Activated T-cell treated with anti-CD3 and anti-CD28 coated beads for 24 hours (primary cell): ENCODE results near the gene ME1.

Source experiments
- DNase-seq: peaks from one replicate; pipeline ENCODE4 v3.0.0-alpha.2; 2020; ENCODE audit warnings: low read depth

ME1 gene

GRCh38 chr6:83190626-83191025, 240.2 kb downstream of the ME1 start:
- DNase-seq: no peak

GRCh38 chr6:83188501-83188900, 242.3 kb downstream of the ME1 start:
- DNase-seq: no peak

- no peak for DNase-seq
These were observed 245.8 kb downstream of the ME1 start for GRCh38 chr6:83185096-83185495.

GRCh38 chr6:83183082-83183828, 247.6 kb downstream of the ME1 start:
- no peak for DNase-seq

GRCh38 chr6:83182114-83182513, 248.7 kb downstream of the ME1 start:
- DNase-seq: no peak

GRCh38 chr6:83180426-83180950, 250.4 kb downstream of the ME1 start:
- DNase-seq: no peak

- DNase-seq: no peak
These were observed 254.6 kb downstream of the ME1 start for GRCh38 chr6:83176246-83176645.

- DNase-seq: no peak
These were observed 261.3 kb downstream of the ME1 start for GRCh38 chr6:83169511-83169910.

- no peak for DNase-seq
These were observed 261.7 kb downstream of the ME1 start for GRCh38 chr6:83169106-83169505.

- DNase-seq: no peak
These were observed 262.3 kb downstream of the ME1 start for GRCh38 chr6:83168556-83168955.

GRCh38 chr6:83167726-83168278, 263.0 kb downstream of the ME1 start:
- no peak for DNase-seq
